Stomach (tissue), 9 donors: ENCODE data around the gene NCAPH2. TPM values are rescaled to one million over a fixed set of nuclear protein-coding genes. Genes with fewer than 3 reads are reported as not detected.

Source experiments
- DNase-seq, 2 donors: peaks; one replicate each; pipeline versions ENCODE4 v3.0.0 to v3.0.0-alpha.2; 2013 to 2019
- H3K27ac ChIP-seq, 5 donors: fragments of 200-600 bp in 4 of 5; sonication (generic) in 4 of 5; one replicate each; pipeline ENCODE4 v1.5.1; 2013 to 2019; ENCODE audit warnings: mild to moderate bottlenecking in 1 of 5, moderate library complexity in 1 of 5
- H3K27me3 ChIP-seq, 3 donors: fragments of 200-600 bp; sonication (generic); one replicate each; pipeline ENCODE4 v1.5.1; 2017 to 2019; ENCODE audit warnings: mixed run types in 1 of 3
- H3K36me3 ChIP-seq, 4 donors: fragments of 200-600 bp; sonication (generic); 1 replicate in 3 of 4; 2 replicates in 1 of 4; pipeline ENCODE4 v1.5.1; 2016 to 2019
- H3K4me1 ChIP-seq, 4 donors: fragments of 200-600 bp; sonication (generic); one replicate each; pipeline ENCODE4 v1.5.1; 2016 to 2019
- H3K4me3 ChIP-seq, 4 donors: fragments of 200-600 bp; sonication (generic) in 3 of 4; one replicate each; pipeline ENCODE4 v1.5.1; 2016 to 2019; ENCODE audit warnings: mild to moderate bottlenecking in 1 of 4
- H3K9me3 ChIP-seq, 4 donors: fragments of 200-600 bp; sonication (generic); one replicate each; pipeline ENCODE4 v1.5.1; 2016 to 2019
- EP300 ChIP-seq: sonication (generic); formaldehyde crosslinking; IDR thresholded peaks from one replicate; pipeline ENCODE4 v1.6.1; 2017; ENCODE audit warnings: antibody characterized with exemption
- POLR2A ChIP-seq, 4 donors: fragments of 450-650 bp; IDR thresholded peaks; one replicate each; pipeline ENCODE4 v1.6.1; 2016; ENCODE audit warnings: antibody characterized with exemption in 4 of 4, control low read depth in 2 of 4, mild to moderate bottlenecking in 1 of 4, moderate library complexity in 1 of 4
- POLR2AphosphoS5 ChIP-seq, 3 donors: sonication (generic); formaldehyde crosslinking; IDR thresholded peaks; one replicate each; pipeline ENCODE4 v1.6.1; 2016; ENCODE audit warnings: antibody characterized with exemption in 3 of 3
- WGBS, 5 donors: extraction: QIAGEN DNeasy Blood & Tissue Kit in 3 of 5; methylation state at CpG; one replicate each; pipeline versions ENCODE4 v1.1.5 to v1.1.7; 2013 to 2018; 5-methylcytosine and 5-hydroxymethylcytosine counted together
- intact Hi-C: fragments of 100-400 bp; cut with DNase I; formaldehyde crosslinking; loops from one replicate; pipeline ENCODE4 v1.15.1; 2023; ENCODE audit warnings: low total_unique reads
- polyA plus RNA-seq, 3 donors: library from polyadenylated mRNA; stranded (reverse); fragments of 200-250 nt; gene quantifications; one replicate each; pipeline ENCODE4 v1.2.3, GENCODE V29; 2013
- total RNA-seq, 5 donors: library from RNA; depleted of rRNA; stranded (reverse); fragments of >200 nt; gene quantifications; one replicate each; pipeline versions ENCODE4 v1.1.0 to v1.2.3, GENCODE V29; 2014 to 2016
- TF ChIP-seq, protein P1 (sequence below), 7 experiments: fragments of 450-650 bp in 4 of 7; fragments of 200-600 bp in 3 of 7; sonication (generic) in 3 of 7; IDR thresholded peaks; one replicate each; pipeline ENCODE4 v1.5.1; 2016 to 2019; ENCODE audit warnings: antibody characterized with exemption in 7 of 7, control low read depth in 2 of 7, mild to moderate bottlenecking in 1 of 7
- donor health status: healthy with polysubstance abuse.
- donor health status: Bipolar disorder and iron deficiency.
- donor health status: healthy.

Gene NCAPH2
- total and polyA plus RNA-seq, 8 donors: 12.9 to 47.9 (median 30.4) TPM

DNA sequence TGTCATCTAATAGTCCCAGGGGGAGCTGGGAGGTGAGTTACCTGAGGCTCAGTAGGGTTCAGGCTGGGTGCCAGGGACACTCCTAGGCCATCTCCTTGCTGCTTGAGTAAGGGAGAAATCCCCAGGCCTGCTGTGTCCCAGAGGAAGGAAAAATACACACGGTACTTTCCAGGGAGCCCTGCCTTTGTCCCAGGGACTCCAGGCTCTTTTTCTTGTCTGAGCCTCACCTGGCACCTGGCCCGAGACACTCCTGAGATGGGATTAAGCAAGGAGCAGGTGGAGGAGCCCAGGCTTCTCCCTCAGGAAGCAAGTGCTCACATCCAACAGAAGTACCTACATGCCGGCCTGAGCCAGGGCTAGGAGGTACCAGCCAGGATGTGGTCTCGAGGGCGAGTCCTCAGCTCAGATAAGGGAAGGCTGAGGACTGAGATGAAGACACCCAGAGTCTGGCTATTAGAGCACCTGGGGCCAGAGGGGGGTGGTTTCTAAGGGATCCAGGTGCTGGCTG is 36.8 kb downstream of the NCAPH2 start:
- Histone ChIP-seq H3K4me1 (peaks cover 23 to 65% (median 39%) of the 10 kb centered on the region in 4 donors), H3K27ac (peak overlapping the region; percentile 18 to 98 (median 61)), H3K9me3 (no peaks in the 10 kb centered on the region), H3K27me3 (peaks cover 11 to 64% (median 26%) of the 10 kb centered on the region in 3 donors), H3K36me3 (no peaks in the 10 kb centered on the region), H3K4me3 (peak overlapping the region in 1 of 4 donors; percentile 34)
- TF ChIP-seq EP300 (no peak), POLR2AphosphoS5 (IDR thresholded peaks at IDR 0.05) (no peak), POLR2A (IDR thresholded peaks at IDR 0.05) (no peak)
- TF ChIP-seq, protein P1, sequence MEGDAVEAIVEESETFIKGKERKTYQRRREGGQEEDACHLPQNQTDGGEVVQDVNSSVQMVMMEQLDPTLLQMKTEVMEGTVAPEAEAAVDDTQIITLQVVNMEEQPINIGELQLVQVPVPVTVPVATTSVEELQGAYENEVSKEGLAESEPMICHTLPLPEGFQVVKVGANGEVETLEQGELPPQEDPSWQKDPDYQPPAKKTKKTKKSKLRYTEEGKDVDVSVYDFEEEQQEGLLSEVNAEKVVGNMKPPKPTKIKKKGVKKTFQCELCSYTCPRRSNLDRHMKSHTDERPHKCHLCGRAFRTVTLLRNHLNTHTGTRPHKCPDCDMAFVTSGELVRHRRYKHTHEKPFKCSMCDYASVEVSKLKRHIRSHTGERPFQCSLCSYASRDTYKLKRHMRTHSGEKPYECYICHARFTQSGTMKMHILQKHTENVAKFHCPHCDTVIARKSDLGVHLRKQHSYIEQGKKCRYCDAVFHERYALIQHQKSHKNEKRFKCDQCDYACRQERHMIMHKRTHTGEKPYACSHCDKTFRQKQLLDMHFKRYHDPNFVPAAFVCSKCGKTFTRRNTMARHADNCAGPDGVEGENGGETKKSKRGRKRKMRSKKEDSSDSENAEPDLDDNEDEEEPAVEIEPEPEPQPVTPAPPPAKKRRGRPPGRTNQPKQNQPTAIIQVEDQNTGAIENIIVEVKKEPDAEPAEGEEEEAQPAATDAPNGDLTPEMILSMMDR (IDR thresholded peaks at IDR 0.05): no peak
- peak; percentile 36 to 66 for DNase-seq
- intact Hi-C loops: no loop called here
- 40 to 60% (median 54%) methylated on average over 5 of the region's 5 CpGs for WGBS, 5 donors

DNA sequence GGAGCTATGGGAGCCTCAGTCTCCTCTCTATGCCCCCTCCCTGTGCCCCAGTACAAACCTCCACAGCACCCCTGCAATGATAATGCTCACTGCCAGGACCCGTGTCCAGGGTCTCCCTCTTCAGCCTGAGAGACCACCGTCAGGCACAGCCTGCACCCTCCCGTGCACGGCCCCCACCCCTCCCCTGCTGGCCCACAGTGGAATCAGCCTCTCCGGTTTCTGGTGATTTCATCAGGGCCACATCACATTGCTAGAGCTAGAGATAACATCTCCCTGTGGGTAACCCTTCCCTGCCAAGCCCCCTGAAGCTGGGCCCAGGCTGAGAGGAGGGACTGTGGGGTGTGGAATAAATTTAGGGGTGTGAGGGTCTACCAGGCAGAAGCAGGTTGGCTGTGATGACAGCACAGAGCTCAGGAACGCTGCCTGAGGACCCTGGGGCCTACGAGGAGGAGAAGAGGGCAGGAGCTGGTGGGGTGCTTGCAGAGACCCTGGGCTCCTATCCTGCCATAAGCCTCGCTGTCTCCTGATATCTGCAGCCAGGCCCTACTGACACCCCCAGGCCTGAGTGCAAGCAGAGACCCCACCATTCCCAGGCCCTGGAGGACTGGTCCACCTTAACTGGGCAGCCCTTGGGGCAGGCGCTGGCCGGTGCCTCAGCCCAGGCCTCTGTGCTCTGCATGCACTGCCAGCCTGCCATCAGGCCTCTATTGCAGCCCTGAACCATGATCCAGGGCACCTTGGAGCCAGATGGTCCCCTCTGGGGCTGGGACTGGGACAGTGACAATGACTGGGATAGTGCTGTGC is 37.7 kb downstream of the NCAPH2 start, which contains the start of gene KLHDC7B:
Gene KLHDC7B, plus strand, starts transcription at position 378 of the 804 bp plus-strand sequence. Its CDS starts 345 bp downstream, at position 723.
- peak in 1 of 2 donors; percentile 9 for DNase-seq
- intact Hi-C loops: no loop called here
- Histone ChIP-seq H3K27ac (peak within 1 kb of the TSS; percentile 18 to 98 (median 61)), H3K9me3 (no peaks in the 10 kb centered on the region), H3K27me3 (peaks cover 11 to 72% (median 26%) of the 10 kb centered on the region in 3 donors), H3K4me1 (peaks cover 17 to 56% (median 37%) of the 10 kb centered on the region in 4 donors), H3K4me3 (no peak within 1 kb of the TSS), H3K36me3 (no peaks in the 10 kb centered on the region)
- 47 to 72% (median 63%) methylated on average over 5 to 10 of the region's 10 CpGs for WGBS, 5 donors
- no peak for TF ChIP-seq POLR2A (IDR thresholded peaks at IDR 0.05)
- no peak for TF ChIP-seq POLR2AphosphoS5 (IDR thresholded peaks at IDR 0.05)
- TF ChIP-seq, protein P1 (IDR thresholded peaks at IDR 0.05): no peak
- TF ChIP-seq EP300: no peak

DNA sequence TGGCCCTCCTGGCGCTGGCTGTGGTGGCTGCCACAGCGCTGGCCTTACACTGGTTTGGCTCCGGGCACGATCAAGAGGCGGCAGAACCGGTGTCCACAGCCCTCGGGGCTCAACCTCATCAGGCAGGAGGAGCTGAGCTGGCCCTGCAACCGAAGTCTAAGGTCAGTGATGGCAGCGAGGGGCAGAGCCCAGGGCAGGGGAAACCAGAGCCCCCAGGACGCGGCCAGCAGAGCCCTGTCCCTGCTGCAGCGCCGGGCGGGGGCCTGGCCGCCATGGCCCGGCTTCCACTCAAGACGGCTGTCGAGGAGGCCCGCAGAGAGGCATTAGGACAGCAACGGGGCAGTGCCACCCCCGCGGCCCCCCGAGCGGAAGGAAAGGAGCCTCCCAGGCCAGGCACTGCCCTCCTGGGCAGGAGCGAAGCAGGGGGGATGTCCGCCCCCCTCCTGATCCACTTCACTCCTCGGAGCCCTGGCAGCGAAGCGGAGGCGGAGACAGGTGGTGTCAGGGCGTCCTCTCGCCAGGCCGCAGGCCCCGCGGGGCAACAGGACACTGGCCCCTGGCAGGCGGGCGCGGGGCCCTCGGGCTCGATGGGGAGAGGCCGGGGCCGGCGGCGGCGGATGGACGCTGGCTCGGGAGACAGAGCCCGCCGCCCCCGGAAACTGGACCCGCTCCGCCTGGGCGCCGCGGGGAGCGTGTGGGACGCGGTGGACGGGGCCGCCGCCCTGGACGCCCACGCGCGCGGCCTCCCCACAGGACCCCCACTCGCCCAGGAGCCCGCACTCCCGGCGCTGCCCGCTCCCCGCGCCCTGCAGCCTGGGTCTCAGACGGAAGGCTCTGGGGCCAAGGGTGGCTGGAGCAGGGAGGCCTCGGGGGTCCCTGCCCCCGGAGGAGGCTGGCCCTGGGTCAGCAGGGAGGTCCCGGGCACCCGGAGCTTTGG is 38.6 kb downstream of the NCAPH2 start:
- Histone ChIP-seq H3K9me3 (no peaks in the 10 kb centered on the region), H3K4me1 (peaks cover 17 to 51% (median 34%) of the 10 kb centered on the region in 4 donors), H3K27ac (no peak overlapping the region), H3K36me3 (no peaks in the 10 kb centered on the region), H3K4me3 (no peak overlapping the region), H3K27me3 (peaks cover 11 to 76% (median 26%) of the 10 kb centered on the region in 3 donors)
- TF ChIP-seq, protein P1 (IDR thresholded peaks at IDR 0.05): no peak
- TF ChIP-seq POLR2A (IDR thresholded peaks at IDR 0.05) (no peak), EP300 (no peak)
- intact Hi-C loops: no loop called here
- no peak for DNase-seq
- 53 to 70% (median 67%) methylated on average over 19 to 78 of the region's 78 CpGs for WGBS, 5 donors
